Measurements from ENCODE around the gene MT2A.

DNA sequence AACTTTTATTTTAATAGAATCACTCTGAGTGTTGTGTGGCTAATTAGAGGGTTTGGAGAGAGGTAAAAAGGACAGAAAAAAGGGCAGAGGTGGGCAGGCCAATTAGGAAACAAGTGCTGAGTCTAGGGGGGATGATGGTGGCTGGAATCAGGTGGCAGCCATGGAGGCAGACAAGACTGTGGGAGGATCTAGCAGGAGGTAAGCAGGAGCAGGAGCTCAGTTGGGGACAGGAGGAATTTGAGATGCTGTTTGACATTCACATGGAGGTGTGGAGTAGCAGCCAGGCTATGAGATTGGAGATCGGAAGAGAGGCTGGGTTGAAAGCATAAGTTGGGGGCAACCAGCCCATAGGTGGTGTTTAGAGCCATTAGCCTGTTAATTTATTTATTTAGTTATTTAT lies 47.3 kb upstream of the MT2A start:
- TF ChIP-seq, protein P1, sequence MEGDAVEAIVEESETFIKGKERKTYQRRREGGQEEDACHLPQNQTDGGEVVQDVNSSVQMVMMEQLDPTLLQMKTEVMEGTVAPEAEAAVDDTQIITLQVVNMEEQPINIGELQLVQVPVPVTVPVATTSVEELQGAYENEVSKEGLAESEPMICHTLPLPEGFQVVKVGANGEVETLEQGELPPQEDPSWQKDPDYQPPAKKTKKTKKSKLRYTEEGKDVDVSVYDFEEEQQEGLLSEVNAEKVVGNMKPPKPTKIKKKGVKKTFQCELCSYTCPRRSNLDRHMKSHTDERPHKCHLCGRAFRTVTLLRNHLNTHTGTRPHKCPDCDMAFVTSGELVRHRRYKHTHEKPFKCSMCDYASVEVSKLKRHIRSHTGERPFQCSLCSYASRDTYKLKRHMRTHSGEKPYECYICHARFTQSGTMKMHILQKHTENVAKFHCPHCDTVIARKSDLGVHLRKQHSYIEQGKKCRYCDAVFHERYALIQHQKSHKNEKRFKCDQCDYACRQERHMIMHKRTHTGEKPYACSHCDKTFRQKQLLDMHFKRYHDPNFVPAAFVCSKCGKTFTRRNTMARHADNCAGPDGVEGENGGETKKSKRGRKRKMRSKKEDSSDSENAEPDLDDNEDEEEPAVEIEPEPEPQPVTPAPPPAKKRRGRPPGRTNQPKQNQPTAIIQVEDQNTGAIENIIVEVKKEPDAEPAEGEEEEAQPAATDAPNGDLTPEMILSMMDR (IDR thresholded peaks at IDR 0.05; ENCODE audit: borderline replicate concordance, extremely low read depth, low read length, poor library complexity, severe bottlenecking), result no peak
- no peak for TF ChIP-seq EZH2 (IDR thresholded peaks at IDR 0.05; ENCODE audit: borderline replicate concordance, low read depth, low read length, severe bottlenecking)

Data from DND-41 (cell line).